Measurements from ENCODE around the gene SPEN. TPM values are rescaled to one million over a fixed set of nuclear protein-coding genes. Genes with fewer than 3 reads are reported as not detected.

The SPEN gene
- total RNA-seq, 1 experiment from 2014 or later: 58.3 TPM

- 0 out of 2 replicates have a peak, but pooled peaks have one; percentile 26 for ATAC-seq
- Histone ChIP-seq H3K4me3 (ENCODE audit: low read depth in 2 of 2, low read length in 2 of 2) (no peak overlapping the region), H3K27me3 (ENCODE audit: control insufficient read depth, insufficient read depth, low read length) (no peaks in the 10 kb centered on the region), H3K36me3 (ENCODE audit: control insufficient read depth, insufficient read depth, low read length) (peaks cover 25% of the 10 kb centered on the region), H3K9me3 (ENCODE audit: control insufficient read depth, insufficient read depth, low read depth, low read length) (no peaks in the 10 kb centered on the region), H3K27ac (ENCODE audit: low read length) (no peak overlapping the region), H3K4me1 (ENCODE audit: control insufficient read depth, insufficient read depth, low read length) (no peaks in the 10 kb centered on the region)
- DNase-seq (ENCODE audit: low read depth, low spot score): no peak
- ChIA-PET CTCF (no interaction called here), POLR2A (no interaction called here)
- BruUV-seq (replicated peaks): no TSS peak
- TF ChIP-seq CTCF (IDR thresholded peaks at IDR 0.05) (no peak), SIN3A (IDR thresholded peaks at IDR 0.05; ENCODE audit: borderline replicate concordance, insufficient read depth, low read depth, low read length) (no peak), POLR2AphosphoS5 (IDR thresholded peaks at IDR 0.05; ENCODE audit: low read depth, low read length) (no peak), TCF7L2 (IDR thresholded peaks at IDR 0.05; ENCODE audit: low read depth, low read length) (no peak), REST (IDR thresholded peaks at IDR 0.05; ENCODE audit: insufficient read depth in 1 of 2, low read depth in 2 of 2, low read length in 1 of 2) (no peak)
- intact Hi-C loops (cut with micrococcal nuclease; ENCODE audit: unreplicated experiment): loop anchor here (10.0 kb wide), 1 partner anchor 112 kb away; the partner anchor contains the start of gene UQCRHL
- in situ Hi-C loops (cut with HindIII; ENCODE audit: low pct_unique_long_range_greater_than_20kb, low sequenced_read_pairs): no loop called here
Measured at GRCh38 chr1:15916916-15917315, 69.4 kb downstream of the SPEN start.

DNA sequence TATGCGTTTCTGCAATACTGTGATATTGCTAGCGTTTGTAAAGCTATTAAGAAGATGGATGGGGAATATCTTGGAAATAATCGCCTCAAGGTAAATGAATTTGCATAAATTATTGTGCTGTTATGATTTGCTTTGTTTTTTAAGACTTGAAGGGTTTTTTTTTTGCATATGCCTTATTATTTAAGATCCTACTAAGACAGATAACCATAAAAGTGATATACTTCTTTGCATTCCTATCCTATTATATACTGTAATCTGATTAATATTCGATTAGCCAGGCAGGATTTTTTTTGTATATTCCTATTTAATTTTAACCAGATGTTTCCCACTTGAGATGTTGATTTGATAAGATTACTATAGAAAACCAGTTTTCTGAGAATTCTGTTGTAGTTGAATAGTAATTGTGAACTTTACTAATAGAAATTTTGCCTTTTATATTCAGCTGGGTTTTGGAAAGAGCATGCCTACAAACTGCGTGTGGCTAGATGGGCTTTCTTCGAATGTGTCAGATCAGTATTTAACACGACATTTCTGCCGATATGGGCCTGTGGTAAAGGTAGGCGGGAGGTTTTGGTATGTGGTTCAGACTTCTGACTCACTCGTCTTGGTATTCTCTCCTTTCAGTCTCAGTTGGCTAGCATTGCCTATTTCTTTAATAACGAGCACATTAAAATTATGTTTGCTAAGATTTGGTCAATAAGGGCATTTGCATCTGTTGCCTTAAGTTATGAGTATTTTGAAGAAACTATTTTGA is 71.6 kb downstream of the SPEN start:
- ATAC-seq: no peak
- Histone ChIP-seq H3K4me3 (ENCODE audit: low read depth in 2 of 2, low read length in 2 of 2) (no peak overlapping the region), H3K4me1 (ENCODE audit: control insufficient read depth, insufficient read depth, low read length) (no peaks in the 10 kb centered on the region), H3K36me3 (ENCODE audit: control insufficient read depth, insufficient read depth, low read length) (peaks cover 32% of the 10 kb centered on the region), H3K27ac (ENCODE audit: low read length) (no peak overlapping the region), H3K27me3 (ENCODE audit: control insufficient read depth, insufficient read depth, low read length) (no peaks in the 10 kb centered on the region), H3K9me3 (ENCODE audit: control insufficient read depth, insufficient read depth, low read depth, low read length) (no peaks in the 10 kb centered on the region)
- TF ChIP-seq REST (IDR thresholded peaks at IDR 0.05; ENCODE audit: insufficient read depth in 1 of 2, low read depth in 2 of 2, low read length in 1 of 2): no peak
- no peak for DNase-seq (ENCODE audit: low read depth, low spot score)
- CTCF ChIA-PET: no interaction called here
- in situ Hi-C loops (cut with HindIII; ENCODE audit: low pct_unique_long_range_greater_than_20kb, low sequenced_read_pairs) (no loop called here), intact Hi-C loops (cut with micrococcal nuclease; ENCODE audit: unreplicated experiment) (loop anchor here (10.0 kb wide), 1 partner anchor 114 kb away; the partner anchor contains the start of gene UQCRHL)
- no TSS peak for BruUV-seq (replicated peaks)
- POLR2A ChIA-PET: no interaction called here

All from Panc1 (cell line).